Endothelial cell of umbilical vein (primary cell): Measurements from ENCODE around the gene KRTAP19-1. TPM values are rescaled to one million over a fixed set of nuclear protein-coding genes. Genes with fewer than 3 reads are reported as not detected.
"Not testable (repeated sequence)": the region's sequence is repeated elsewhere in the genome, so short reads cannot be mapped to it uniquely, and the experiment has no call there.

ENCODE experiments used
- BruUV-seq: library from RNA; stranded (reverse); fragments of 400-500 nt; replicated peaks from 2 replicates; lab custom pipeline; 2021; lab: Mats Ljungman, UMichigan
- CTCF ChIA-PET: fragments of 300-600, 350-600 bp; sonication (Branson Sonifier 250); formaldehyde crosslinking; loops from one replicate; lab custom pipeline; 2021; ENCODE audit warnings: antibody characterized with exemption, inconsistent platforms; lab: Charles Lee
- POLR2A ChIA-PET: fragments of 300-600, 350-600 bp; sonication (Branson Sonifier 250); formaldehyde crosslinking; loops from one replicate; lab custom pipeline; 2021; ENCODE audit warnings: antibody characterized with exemption, inconsistent platforms; lab: Charles Lee
- DNase-seq: peaks from one replicate; pipeline ENCODE4 v3.0.0-alpha.2; 2011; ENCODE audit warnings: low read depth, low spot score
- FAIRE-seq: peaks from 2 replicates; lab custom pipeline; 2011; peaks lifted over from hg19 to GRCh38; lab: Jason Lieb, UNC
- H2AFZ ChIP-seq: 2 replicates; pipeline ENCODE4 v1.6.0; 2012; ENCODE audit warnings: low read depth, low read length, control low read depth, inconsistent platforms
- H3K27ac ChIP-seq: 2 replicates; pipeline ENCODE4 v1.5.1; 2011; ENCODE audit warnings: low read depth, mild to moderate bottlenecking, control low read depth, low read length, moderate library complexity; ENCODE audit not compliant: insufficient read depth
- H3K27me3 ChIP-seq, 2 experiments: 2 replicates each; pipeline versions ENCODE4 v1.6.0 to v1.6.1; 2011; ENCODE audit warnings: low read length in 2 of 2, mixed read lengths in 1 of 2; ENCODE audit not compliant: control insufficient read depth in 2 of 2, insufficient read depth in 2 of 2
- H3K36me3 ChIP-seq, 2 experiments: 2 replicates in 1 of 2; 3 replicates in 1 of 2; pipeline ENCODE4 v1.5.1; 2011; ENCODE audit warnings: low read length in 2 of 2, mild to moderate bottlenecking in 1 of 2, moderate library complexity in 1 of 2; ENCODE audit not compliant: control insufficient read depth in 2 of 2, insufficient read depth in 2 of 2; ENCODE audit errors: extremely low read depth in 1 of 2
- H3K4me1 ChIP-seq: 3 replicates; pipeline ENCODE4 v1.5.1; 2011; ENCODE audit warnings: mild to moderate bottlenecking, low read length; ENCODE audit not compliant: control insufficient read depth, insufficient read depth; ENCODE audit errors: extremely low read depth
- H3K4me2 ChIP-seq: 2 replicates; pipeline ENCODE4 v1.6.1; 2011; ENCODE audit warnings: low read length, control low read depth, mixed read lengths; ENCODE audit not compliant: insufficient read depth
- H3K4me3 ChIP-seq, 3 experiments: fragments of 200-600 bp in 1 of 3; sonication (generic), shearing (Covaris generic) in 1 of 3; replicated peaks in 1 of 3; 2 replicates each; pipeline ENCODE4 v1.5.1; 2011 to 2016; ENCODE audit warnings: control low read depth in 3 of 3, low read length in 3 of 3, mild to moderate bottlenecking in 2 of 3, inconsistent platforms in 1 of 3, low read depth in 1 of 3, moderate library complexity in 1 of 3; ENCODE audit not compliant: insufficient read depth in 1 of 3
- H3K79me2 ChIP-seq: 2 replicates; pipeline ENCODE4 v1.6.0; 2012; ENCODE audit warnings: low read length, inconsistent platforms; ENCODE audit not compliant: control insufficient read depth, insufficient read depth
- H3K9ac ChIP-seq: replicated peaks from 2 replicates; pipeline ENCODE3; 2011; ENCODE audit warnings: low read length, control low read depth; ENCODE audit not compliant: insufficient read depth; ENCODE audit errors: extremely low read depth
- H3K9me1 ChIP-seq: replicated peaks from 3 replicates; pipeline ENCODE4 v1.6.0; 2011; ENCODE audit warnings: mild to moderate bottlenecking, low read length; ENCODE audit not compliant: control insufficient read depth, insufficient read depth; ENCODE audit errors: extremely low read depth
- H3K9me3 ChIP-seq: replicated peaks from 2 replicates; pipeline ENCODE4 v1.5.1; 2012; ENCODE audit warnings: low read length, inconsistent platforms; ENCODE audit not compliant: control insufficient read depth, insufficient read depth
- H4K20me1 ChIP-seq: replicated peaks from 2 replicates; pipeline ENCODE3; 2011; ENCODE audit warnings: mild to moderate bottlenecking, low read length; ENCODE audit not compliant: control insufficient read depth, insufficient read depth; ENCODE audit errors: extremely low read depth
- EZH2 ChIP-seq: IDR thresholded peaks from 2 replicates; pipeline ENCODE4 v1.6.1; 2012; ENCODE audit warnings: borderline replicate concordance, low read depth, mild to moderate bottlenecking, moderate library complexity, low read length, inconsistent platforms; ENCODE audit not compliant: severe bottlenecking
- FOS ChIP-seq: IDR thresholded peaks from 2 replicates; pipeline ENCODE4 v1.6.1; 2011; ENCODE audit warnings: mild to moderate bottlenecking, low read length, moderate library complexity, borderline replicate concordance; ENCODE audit not compliant: insufficient read depth
- GATA2 ChIP-seq: IDR thresholded peaks from 2 replicates; pipeline ENCODE4 v1.7.0; 2011; ENCODE audit warnings: low read depth, mild to moderate bottlenecking, moderate library complexity, mixed read lengths, low read length; ENCODE audit not compliant: insufficient read length, insufficient read depth
- JUN ChIP-seq: IDR thresholded peaks from 2 replicates; pipeline ENCODE4 v1.6.1; 2011; ENCODE audit warnings: borderline replicate concordance, low read depth; ENCODE audit not compliant: insufficient read length, insufficient read depth
- MYC ChIP-seq: IDR thresholded peaks from one replicate; pipeline ENCODE4 v1.6.1; 2011; ENCODE audit warnings: mild to moderate bottlenecking, low read depth, low read length
- POLR2A ChIP-seq: IDR thresholded peaks from 2 replicates; pipeline ENCODE4 v1.6.1; 2012; ENCODE audit warnings: low read depth, mild to moderate bottlenecking, control low read depth, low read length
- POLR2AphosphoS5 ChIP-seq: IDR thresholded peaks from 2 replicates; pipeline ENCODE4 v1.6.1; 2012; ENCODE audit warnings: low read depth, mild to moderate bottlenecking, control low read depth, low read length, moderate library complexity; ENCODE audit not compliant: insufficient read depth
- dilution Hi-C: fragments of 300-500 bp; cut with MboI; formaldehyde crosslinking; loops from one replicate; pipeline ENCODE4 v1.15.0; 2019; ENCODE audit warnings: low sequenced_read_pairs; ENCODE audit not compliant: extremely low pct_ligation_motif_present
- intact Hi-C: fragments of 100-400 bp; cut with micrococcal nuclease; formaldehyde crosslinking; loops from one replicate; pipeline ENCODE4 v1.10.0; 2022
- polyA plus RNA-seq, 4 experiments: library from polyadenylated mRNA; depleted of rRNA in 3 of 4; stranded (reverse) in 3 of 4; unstranded in 1 of 4; fragments of >200 nt; gene quantifications; 2 replicates each; pipeline versions ENCODE4 v1.2.1 to v1.2.3, GENCODE V29; 2011 to 2012; ENCODE audit warnings: missing spikeins in 1 of 4
- total RNA-seq: library from RNA; stranded (reverse); gene quantifications from 2 replicates; pipeline ENCODE4 v1.2.3, GENCODE V29; 2021
- TF ChIP-seq, protein P1 (sequence below): IDR thresholded peaks from 2 replicates; pipeline ENCODE4 v1.6.1; 2011; ENCODE audit not compliant: insufficient read depth, insufficient read length
- TF ChIP-seq, protein P2 (sequence below), 2 donors: IDR thresholded peaks; 1 replicate in 1 of 2; 2 replicates in 1 of 2; pipeline ENCODE4 v1.5.1; 2011; ENCODE audit warnings: low read length in 2 of 2, mild to moderate bottlenecking in 2 of 2, moderate library complexity in 2 of 2, control low read depth in 1 of 2, inconsistent platforms in 1 of 2, low read depth in 1 of 2; ENCODE audit not compliant: insufficient read depth in 1 of 2; ENCODE audit errors: extremely low read depth in 1 of 2

KRTAP19-1 gene
- total and polyA plus RNA-seq, 2 donors (not counting 3 experiments of a cell fraction or from before 2014, with no cell fraction given): not detected

DNA sequence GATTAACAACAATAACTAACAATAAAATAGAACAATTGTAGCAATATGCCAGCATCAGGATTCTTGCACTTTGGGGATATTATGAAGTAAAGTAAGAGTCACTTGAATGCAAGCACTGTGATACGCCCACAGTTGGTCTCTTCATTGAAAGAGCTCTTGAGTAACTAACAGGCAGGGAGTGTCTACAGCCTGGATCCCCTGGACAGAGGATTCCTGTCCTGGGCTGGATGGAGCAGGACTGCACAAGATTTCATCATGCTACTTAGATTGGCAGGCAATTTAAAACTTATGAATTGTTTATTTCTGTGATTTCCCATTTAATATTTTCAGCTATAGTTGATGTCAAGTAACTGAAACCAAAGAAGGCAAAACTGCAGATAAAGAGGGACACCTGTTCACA, 35.5 kb upstream of the KRTAP19-1 start:
- POLR2A ChIA-PET: no interaction called here
- no peak for TF ChIP-seq POLR2AphosphoS5
- TF ChIP-seq FOS: no peak
- TF ChIP-seq, protein P1, sequence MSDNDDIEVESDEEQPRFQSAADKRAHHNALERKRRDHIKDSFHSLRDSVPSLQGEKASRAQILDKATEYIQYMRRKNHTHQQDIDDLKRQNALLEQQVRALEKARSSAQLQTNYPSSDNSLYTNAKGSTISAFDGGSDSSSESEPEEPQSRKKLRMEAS: no peak
- TF ChIP-seq JUN: no peak
- no peak for TF ChIP-seq EZH2
- TF ChIP-seq, protein P2, sequence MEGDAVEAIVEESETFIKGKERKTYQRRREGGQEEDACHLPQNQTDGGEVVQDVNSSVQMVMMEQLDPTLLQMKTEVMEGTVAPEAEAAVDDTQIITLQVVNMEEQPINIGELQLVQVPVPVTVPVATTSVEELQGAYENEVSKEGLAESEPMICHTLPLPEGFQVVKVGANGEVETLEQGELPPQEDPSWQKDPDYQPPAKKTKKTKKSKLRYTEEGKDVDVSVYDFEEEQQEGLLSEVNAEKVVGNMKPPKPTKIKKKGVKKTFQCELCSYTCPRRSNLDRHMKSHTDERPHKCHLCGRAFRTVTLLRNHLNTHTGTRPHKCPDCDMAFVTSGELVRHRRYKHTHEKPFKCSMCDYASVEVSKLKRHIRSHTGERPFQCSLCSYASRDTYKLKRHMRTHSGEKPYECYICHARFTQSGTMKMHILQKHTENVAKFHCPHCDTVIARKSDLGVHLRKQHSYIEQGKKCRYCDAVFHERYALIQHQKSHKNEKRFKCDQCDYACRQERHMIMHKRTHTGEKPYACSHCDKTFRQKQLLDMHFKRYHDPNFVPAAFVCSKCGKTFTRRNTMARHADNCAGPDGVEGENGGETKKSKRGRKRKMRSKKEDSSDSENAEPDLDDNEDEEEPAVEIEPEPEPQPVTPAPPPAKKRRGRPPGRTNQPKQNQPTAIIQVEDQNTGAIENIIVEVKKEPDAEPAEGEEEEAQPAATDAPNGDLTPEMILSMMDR (IDR thresholded peaks at IDR 0.05; ENCODE audit: extremely low read depth in 1 of 2, insufficient read depth in 1 of 2, low read depth in 1 of 2, low read length in 2 of 2): no peak
- TF ChIP-seq POLR2A: no peak
- TF ChIP-seq MYC: no peak
- TF ChIP-seq GATA2: no peak
- H3K36me3 ChIP-seq: no peaks in the 10 kb centered on the region
- dilution Hi-C loops: no loop called here
- peaks cover 2% of the 10 kb centered on the region for H3K9me3 ChIP-seq
- no TSS peak for BruUV-seq
- CTCF ChIA-PET: no interaction called here
- H3K27me3 ChIP-seq: no peaks in the 10 kb centered on the region
- DNase-seq: no peak
- no peak overlapping the region for H2AFZ ChIP-seq
- no peak for FAIRE-seq
- no peaks in the 10 kb centered on the region for H4K20me1 ChIP-seq
- H3K27ac ChIP-seq: no peak overlapping the region
- intact Hi-C loops: no loop called here
- no peaks in the 10 kb centered on the region for H3K9me1 ChIP-seq
- H3K4me3 ChIP-seq: no peak overlapping the region
- H3K79me2 ChIP-seq: no peaks in the 10 kb centered on the region
- no peaks in the 10 kb centered on the region for H3K4me1 ChIP-seq
- no peak overlapping the region for H3K9ac ChIP-seq
- H3K4me2 ChIP-seq: no peak overlapping the region

DNA sequence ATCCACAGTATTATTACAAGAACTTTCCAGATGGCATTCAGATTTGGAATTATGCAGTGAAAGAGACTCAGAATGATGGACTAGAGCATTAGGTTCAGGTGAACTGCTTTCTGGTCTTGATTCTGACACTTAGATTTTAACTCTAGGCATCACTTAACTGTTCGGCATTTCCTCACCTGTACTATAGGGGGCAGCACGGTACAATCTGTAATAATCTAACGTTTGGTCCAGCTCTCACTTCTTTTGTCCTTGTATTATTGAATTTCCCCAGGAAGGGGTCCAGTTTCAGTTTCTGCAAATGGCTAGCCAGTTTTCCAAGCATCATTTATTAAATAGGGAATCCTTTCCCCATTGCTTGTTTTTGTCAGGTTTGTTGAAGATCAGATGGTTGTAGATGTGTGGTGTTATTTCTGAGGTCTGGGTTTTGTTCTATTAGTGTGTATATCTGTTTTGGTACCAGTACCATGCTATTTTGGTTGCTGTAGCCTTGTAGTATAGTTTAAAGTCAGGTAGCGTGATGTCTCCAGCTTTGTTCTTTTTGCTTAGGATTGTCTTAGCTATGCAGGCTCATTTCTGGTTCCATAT, 25.5 kb upstream of the KRTAP19-1 start:
- DNase-seq, CTCF ChIA-PET, H3K9me3 ChIP-seq, H3K9me1 ChIP-seq, FAIRE-seq, H4K20me1 ChIP-seq, H3K9ac ChIP-seq, dilution Hi-C loops, H3K36me3 ChIP-seq, H3K4me2 ChIP-seq, H3K4me3 ChIP-seq, BruUV-seq, H3K27ac ChIP-seq, H3K4me1 ChIP-seq, intact Hi-C loops, H2AFZ ChIP-seq, H3K27me3 ChIP-seq, POLR2A ChIA-PET, H3K79me2 ChIP-seq: not testable (repeated sequence)
